ENCODE results near the gene ZP4. TPM values are rescaled to one million over a fixed set of nuclear protein-coding genes. Genes with fewer than 3 reads are reported as not detected.

Gene ZP4
- total and polyA plus RNA-seq, 9 of the 15 experiments (the other 6 are each of a cell fraction or from before 2014, with no cell fraction given): not detected

DNA sequence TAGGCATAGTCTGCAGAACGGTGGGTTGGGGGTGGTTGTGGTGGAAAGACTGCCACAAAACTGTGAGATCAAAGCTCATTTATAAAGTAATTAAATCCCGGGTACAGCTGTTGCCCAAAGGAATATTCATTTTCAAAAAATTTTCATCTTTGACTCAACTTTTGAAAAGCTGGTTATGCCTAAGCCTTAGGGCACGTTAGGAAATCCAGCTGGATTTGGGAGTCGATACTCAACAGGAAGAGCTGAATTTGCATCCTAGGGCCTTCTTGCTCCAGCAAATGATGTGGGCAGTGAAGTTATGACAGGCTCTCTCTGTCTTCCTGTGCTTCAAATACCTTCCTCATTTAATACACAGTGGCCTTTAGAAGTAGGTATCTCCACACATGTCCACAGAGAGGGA is 31.7 kb downstream of the ZP4 start:
- POLR2A ChIA-PET: no interaction called here
- Histone ChIP-seq H3K27me3 (ENCODE audit: control insufficient read depth in 2 of 2, insufficient read depth in 2 of 2, low read length in 2 of 2) (no peaks in the 10 kb centered on the region), H3K4me1 (replicated peaks in 1 of 2; ENCODE audit: control insufficient read depth in 2 of 2, insufficient read depth in 2 of 2, low read length in 2 of 2) (no peaks in the 10 kb centered on the region), H3K4me3 (no peak overlapping the region), H3K79me2 (ENCODE audit: control insufficient read depth, insufficient read depth, low read length) (no peaks in the 10 kb centered on the region), H3K9me3 (replicated peaks; ENCODE audit: control insufficient read depth, insufficient read depth, low read depth, low read length) (no peaks in the 10 kb centered on the region; the same call in 1 of the 2 replicates), H2AFZ (ENCODE audit: low read depth, low read length) (no peak overlapping the region), H3K27ac (ENCODE audit: extremely low read depth, low read depth, low read length) (no peak overlapping the region), H4K20me1 (replicated peaks; ENCODE audit: control insufficient read depth, insufficient read depth, low read length) (no peaks in the 10 kb centered on the region), H3K36me3 (ENCODE audit: control insufficient read depth, insufficient read depth, low read length) (no peaks in the 10 kb centered on the region), H3K9ac (ENCODE audit: insufficient read depth in 1 of 2, low read depth in 2 of 2, low read length in 2 of 2) (no peak overlapping the region), H3K9me1 (ENCODE audit: control insufficient read depth, insufficient read depth, low read length) (no peaks in the 10 kb centered on the region), H3K4me2 (ENCODE audit: insufficient read depth, low read length) (no peak overlapping the region)
- BruUV-seq (replicated peaks): no TSS peak
- CTCF ChIA-PET (ENCODE audit: low intra/inter-chr PET ratio): no interaction called here
- ATAC-seq (no peak), FAIRE-seq (no peak), DNase-seq (ENCODE audit: extremely low read depth in 1 of 4, low spot score in 3 of 4) (no peak)
- intact Hi-C loops (cut with micrococcal nuclease) (no loop called here), in situ Hi-C loops (cut with MboI) (no loop called here)
- 0% methylated on average over 4 of the region's 4 CpGs for WGBS (ENCODE audit: insufficient coverage, low coverage, missing lambda C conversion rate)
- no peak for TF ChIP-seq MNT (conservative IDR thresholded peaks at IDR 0.05)
- TF ChIP-seq, protein P1, sequence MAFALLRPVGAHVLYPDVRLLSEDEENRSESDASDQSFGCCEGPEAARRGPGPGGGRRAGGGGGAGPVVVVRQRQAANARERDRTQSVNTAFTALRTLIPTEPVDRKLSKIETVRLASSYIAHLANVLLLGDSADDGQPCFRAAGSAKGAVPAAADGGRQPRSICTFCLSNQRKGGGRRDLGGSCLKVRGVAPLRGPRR (CRISPR knock-in tag; IDR thresholded peaks at IDR 0.05): no peak
- no peak for TF ChIP-seq RBM25 (IDR thresholded peaks at IDR 0.05; ENCODE audit: low read depth, low read length, severe bottlenecking)
- no peak for TF ChIP-seq FOXK1 (CRISPR knock-in tag; IDR thresholded peaks at IDR 0.05; ENCODE audit: borderline replicate concordance)

Data from K562 (cell line).